H9 (cell line): Measurements from ENCODE around the gene LAMTOR4. TPM values are rescaled to one million over a fixed set of nuclear protein-coding genes. Genes with fewer than 3 reads are reported as not detected.

Experiments used
- DNase-seq: peaks from one replicate; pipeline ENCODE4 v3.0.0-alpha.2; 2017
- H2AFZ ChIP-seq: one replicate; pipeline ENCODE4 v1.6.1; 2013; ENCODE audit warnings: mild to moderate bottlenecking, low read length, control low read depth, moderate library complexity
- H2AK5ac ChIP-seq: 2 replicates; pipeline ENCODE4 v1.6.1; 2013; ENCODE audit warnings: low read length, control low read depth, mixed read lengths; ENCODE audit not compliant: insufficient read length
- H2BK120ac ChIP-seq: one replicate; pipeline ENCODE4 v1.6.1; 2013; ENCODE audit warnings: low read depth, mild to moderate bottlenecking, low read length, control low read depth, inconsistent platforms; ENCODE audit not compliant: poor library complexity, severe bottlenecking
- H2BK12ac ChIP-seq: 2 replicates; pipeline ENCODE4 v1.6.1; 2013; ENCODE audit warnings: low read length, control low read depth, mixed read lengths, low read depth; ENCODE audit not compliant: insufficient read length
- H2BK15ac ChIP-seq: 2 replicates; pipeline ENCODE4 v1.6.1; 2013; ENCODE audit warnings: low read depth, low read length, control low read depth
- H2BK20ac ChIP-seq: one replicate; pipeline ENCODE4 v1.6.1; 2013; ENCODE audit warnings: low read depth, mild to moderate bottlenecking, low read length, control low read depth, inconsistent platforms; ENCODE audit not compliant: poor library complexity, severe bottlenecking
- H2BK5ac ChIP-seq: 2 replicates; pipeline ENCODE4 v1.6.1; 2013; ENCODE audit warnings: low read length, control low read depth, mixed read lengths; ENCODE audit not compliant: insufficient read length
- H3K14ac ChIP-seq: 2 replicates; pipeline ENCODE4 v1.6.1; 2013; ENCODE audit warnings: low read length, control low read depth; ENCODE audit not compliant: insufficient read depth
- H3K18ac ChIP-seq: 2 replicates; pipeline ENCODE4 v1.6.1; 2013; ENCODE audit warnings: low read depth, mild to moderate bottlenecking, mixed read lengths, low read length, control low read depth; ENCODE audit not compliant: insufficient read length
- H3K23ac ChIP-seq: 2 replicates; pipeline ENCODE4 v1.6.1; 2013; ENCODE audit warnings: low read length, control low read depth, mixed read lengths, low read depth; ENCODE audit not compliant: insufficient read length
- H3K23me2 ChIP-seq: 2 replicates; pipeline ENCODE4 v1.6.1; 2013; ENCODE audit warnings: low read depth, mild to moderate bottlenecking, mixed read lengths, low read length, control low read depth; ENCODE audit not compliant: insufficient read length, poor library complexity, severe bottlenecking
- H3K27ac ChIP-seq: 2 replicates; pipeline ENCODE4 v1.5.1; 2013; ENCODE audit warnings: low read length, control low read depth, mixed read lengths, low read depth; ENCODE audit not compliant: insufficient read length
- H3K27me3 ChIP-seq: 2 replicates; pipeline ENCODE4 v1.6.1; 2013; ENCODE audit warnings: low read length, control low read depth, inconsistent platforms; ENCODE audit not compliant: insufficient read depth
- H3K4ac ChIP-seq: 2 replicates; pipeline ENCODE4 v1.6.1; 2013; ENCODE audit warnings: low read depth, mild to moderate bottlenecking, control low read depth, inconsistent platforms, low read length, moderate library complexity
- H3K4me1 ChIP-seq: 2 replicates; pipeline ENCODE4 v1.6.1; 2013; ENCODE audit warnings: low read length, control low read depth, inconsistent platforms; ENCODE audit not compliant: insufficient read depth
- H3K4me2 ChIP-seq: 2 replicates; pipeline ENCODE4 v1.6.1; 2013; ENCODE audit warnings: low read length, control low read depth, mixed read lengths; ENCODE audit not compliant: insufficient read length, insufficient read depth
- H3K56ac ChIP-seq: 2 replicates; pipeline ENCODE4 v1.6.1; 2013; ENCODE audit warnings: low read depth, mild to moderate bottlenecking, mixed read lengths, low read length, control low read depth; ENCODE audit not compliant: insufficient read length
- H3K79me1 ChIP-seq: 2 replicates; pipeline ENCODE4 v1.6.1; 2013; ENCODE audit warnings: low read depth, mild to moderate bottlenecking, moderate library complexity, low read length, control low read depth, inconsistent platforms; ENCODE audit not compliant: insufficient read depth, poor library complexity, severe bottlenecking
- H3K79me2 ChIP-seq: 2 replicates; pipeline ENCODE4 v1.6.1; 2013; ENCODE audit warnings: low read length, control low read depth, inconsistent platforms; ENCODE audit not compliant: insufficient read depth
- H3K9ac ChIP-seq: 2 replicates; pipeline ENCODE4 v1.6.1; 2013; ENCODE audit warnings: low read length, control low read depth, mixed read lengths; ENCODE audit not compliant: insufficient read length; ENCODE audit errors: extremely low read depth
- H3K9me3 ChIP-seq: one replicate; pipeline ENCODE4 v1.6.1; 2013; ENCODE audit warnings: low read depth, low read length, inconsistent platforms; ENCODE audit not compliant: control insufficient read depth
- H3T11ph ChIP-seq: one replicate; pipeline ENCODE4 v1.6.1; 2013; ENCODE audit warnings: mild to moderate bottlenecking, low read length, control low read depth, inconsistent platforms
- H4K20me1 ChIP-seq: one replicate; pipeline ENCODE4 v1.6.1; 2013; ENCODE audit not compliant: control insufficient read depth, insufficient read length, insufficient read depth
- H4K5ac ChIP-seq: 2 replicates; pipeline ENCODE4 v1.6.1; 2013; ENCODE audit warnings: low read depth, mild to moderate bottlenecking, mixed read lengths, low read length, control low read depth; ENCODE audit not compliant: insufficient read length
- H4K8ac ChIP-seq: replicated peaks from 2 replicates; pipeline ENCODE4 v1.6.1; 2013; ENCODE audit warnings: low read length, control low read depth, mixed read lengths, low read depth; ENCODE audit not compliant: insufficient read length
- H4K91ac ChIP-seq: 2 replicates; pipeline ENCODE4 v1.6.1; 2013; ENCODE audit warnings: low read depth, mild to moderate bottlenecking, moderate library complexity, mixed read lengths, low read length, control low read depth; ENCODE audit not compliant: insufficient read length
- H3K27ac Mint-ChIP-seq, 3 experiments: 2 replicates in 2 of 3; 3 replicates in 1 of 3; pipeline ENCODE4 v1.8.0; 2020 to 2021; ENCODE audit warnings: mixed read lengths in 3 of 3, mild to moderate bottlenecking in 1 of 3, moderate library complexity in 1 of 3
- H3K27me3 Mint-ChIP-seq: 2 replicates; pipeline ENCODE4 v1.8.0; 2021; ENCODE audit warnings: low read depth, mild to moderate bottlenecking, moderate library complexity, mixed read lengths
- H3K36me3 Mint-ChIP-seq, 3 experiments: 2 replicates in 2 of 3; 3 replicates in 1 of 3; pipeline ENCODE4 v1.8.0; 2020 to 2021; ENCODE audit warnings: low read depth in 3 of 3, mixed read lengths in 3 of 3; ENCODE audit not compliant: insufficient read depth in 1 of 3
- H3K4me1 Mint-ChIP-seq, 2 experiments: 2 replicates each; pipeline ENCODE4 v1.8.0; 2020; ENCODE audit warnings: mixed read lengths in 2 of 2
- H3K4me3 Mint-ChIP-seq, 2 experiments: 2 replicates in 1 of 2; 3 replicates in 1 of 2; pipeline ENCODE4 v1.8.0; 2020 to 2021; ENCODE audit warnings: mild to moderate bottlenecking in 2 of 2, mixed read lengths in 2 of 2, moderate library complexity in 1 of 2
- H3K9me3 Mint-ChIP-seq, 2 experiments: 2 replicates in 1 of 2; 3 replicates in 1 of 2; pipeline ENCODE4 v1.8.0; 2020; ENCODE audit warnings: mild to moderate bottlenecking in 2 of 2, mixed read lengths in 2 of 2, moderate library complexity in 1 of 2
- WGBS: extraction: QIAGEN DNeasy Blood & Tissue Kit; methylation state at CpG from one replicate; pipeline ENCODE4 v1.1.7; 2013; ENCODE audit warnings: missing lambda C conversion rate, low lambda C conversion rate, mixed read lengths; ENCODE audit not compliant: insufficient read length; ENCODE audit errors: extremely low coverage; 5-methylcytosine and 5-hydroxymethylcytosine counted together
- total RNA-seq: library from RNA; stranded (reverse); gene quantifications from 2 replicates; pipeline ENCODE4 v1.2.1, GENCODE V29; 2021
- TF ChIP-seq, protein P1 (sequence below): fragments of 200-600 bp; sonication (generic); conservative IDR thresholded peaks from 3 replicates; pipeline ENCODE4 v1.8.0; 2021; ENCODE audit warnings: antibody characterized with exemption, mild to moderate bottlenecking

Gene LAMTOR4
- total RNA-seq, 1 experiment from 2014 or later, result 179 TPM

DNA sequence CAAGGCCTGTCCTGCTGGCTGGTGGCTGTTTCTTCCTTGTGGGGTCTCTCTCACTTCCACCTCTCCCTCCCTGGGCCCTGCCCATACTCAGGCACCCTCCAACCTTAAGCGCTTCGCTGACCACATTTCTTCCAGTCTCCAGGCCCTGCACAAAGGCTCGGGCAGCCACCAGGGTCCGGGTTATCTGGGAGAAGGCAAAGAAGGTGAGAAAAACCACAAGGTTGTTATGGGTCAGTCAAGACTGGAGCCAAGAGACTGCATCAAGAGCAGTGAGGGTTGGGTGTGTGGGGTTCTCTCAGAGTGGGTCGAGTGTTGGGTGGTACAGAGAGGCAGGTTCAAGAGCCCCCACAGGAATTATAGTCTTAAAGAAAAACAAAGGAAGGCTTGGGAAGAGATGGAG lies 25.9 kb downstream of the LAMTOR4 start:
- Histone ChIP-seq H3K9ac (no peak overlapping the region), H2AK5ac (no peak overlapping the region), H3K4me2 (no peak overlapping the region), H2BK120ac (no peak overlapping the region), H3K23me2 (peaks cover 9% of the 10 kb centered on the region), H2AFZ (no peak overlapping the region), H3K79me2 (no peaks in the 10 kb centered on the region; the same call in 1 of the 2 replicates), H3K27ac (no peak overlapping the region), H3K23ac (no peak overlapping the region), H3K4ac (no peak overlapping the region), H3K14ac (no peak overlapping the region), H3K9me3 (no peaks in the 10 kb centered on the region), H2BK12ac (no peak overlapping the region), H4K5ac (no peak overlapping the region), H2BK20ac (no peak overlapping the region), H3K79me1 (no peaks in the 10 kb centered on the region), H3K27me3 (no peaks in the 10 kb centered on the region; the same call in 1 of the 2 replicates), H3K4me1 (peaks cover 3% of the 10 kb centered on the region; the same call in 1 of the 2 replicates), H3T11ph (no peak overlapping the region), H4K8ac (no peak overlapping the region), H2BK5ac (no peak overlapping the region), H3K18ac (no peak overlapping the region), H2BK15ac (no peak overlapping the region), H4K20me1 (no peaks in the 10 kb centered on the region), H3K56ac (no peak overlapping the region), H4K91ac (no peak overlapping the region)
- DNase-seq, result no peak
- WGBS, result no CpG with 5 or more reads among the region's 5 CpGs
- Mint-ChIP-seq H3K4me1 (peaks cover 25 to 38% of the 10 kb centered on the region in 2 experiments), H3K27ac (no peak overlapping the region; a peak in 1 of 7 replicates), H3K27me3 (peaks cover 30% of the 10 kb centered on the region), H3K36me3 (peaks cover 29 to 36% (median 31%) of the 10 kb centered on the region in 3 experiments; a peak in 6 of 7 replicates), H3K4me3 (no peak overlapping the region; a peak in 1 of 5 replicates), H3K9me3 (no peaks in the 10 kb centered on the region)
- TF ChIP-seq, protein P1, sequence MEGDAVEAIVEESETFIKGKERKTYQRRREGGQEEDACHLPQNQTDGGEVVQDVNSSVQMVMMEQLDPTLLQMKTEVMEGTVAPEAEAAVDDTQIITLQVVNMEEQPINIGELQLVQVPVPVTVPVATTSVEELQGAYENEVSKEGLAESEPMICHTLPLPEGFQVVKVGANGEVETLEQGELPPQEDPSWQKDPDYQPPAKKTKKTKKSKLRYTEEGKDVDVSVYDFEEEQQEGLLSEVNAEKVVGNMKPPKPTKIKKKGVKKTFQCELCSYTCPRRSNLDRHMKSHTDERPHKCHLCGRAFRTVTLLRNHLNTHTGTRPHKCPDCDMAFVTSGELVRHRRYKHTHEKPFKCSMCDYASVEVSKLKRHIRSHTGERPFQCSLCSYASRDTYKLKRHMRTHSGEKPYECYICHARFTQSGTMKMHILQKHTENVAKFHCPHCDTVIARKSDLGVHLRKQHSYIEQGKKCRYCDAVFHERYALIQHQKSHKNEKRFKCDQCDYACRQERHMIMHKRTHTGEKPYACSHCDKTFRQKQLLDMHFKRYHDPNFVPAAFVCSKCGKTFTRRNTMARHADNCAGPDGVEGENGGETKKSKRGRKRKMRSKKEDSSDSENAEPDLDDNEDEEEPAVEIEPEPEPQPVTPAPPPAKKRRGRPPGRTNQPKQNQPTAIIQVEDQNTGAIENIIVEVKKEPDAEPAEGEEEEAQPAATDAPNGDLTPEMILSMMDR, result no peak
